Jurkat, Clone E6-1 (cell line): ENCODE results near the gene AKR1B15. TPM values are rescaled to one million over a fixed set of nuclear protein-coding genes. Genes with fewer than 3 reads are reported as not detected.
"Not testable (repeated sequence)": the region's sequence is repeated elsewhere in the genome, so short reads cannot be mapped to it uniquely, and the experiment has no call there.

Experiments used
- DNase-seq: peaks from one replicate; pipeline ENCODE4 v3.0.0-alpha.2; 2011; ENCODE audit warnings: low read depth, low spot score
- H3K4me3 ChIP-seq: 2 replicates; pipeline ENCODE4 v1.5.1; 2011; ENCODE audit warnings: mild to moderate bottlenecking, low read length, control low read depth, moderate library complexity
- polyA plus RNA-seq: library from polyadenylated mRNA; unstranded; fragments of >200 nt; gene quantifications from one replicate; pipeline ENCODE4 v1.2.1, GENCODE V29; 2012; ENCODE audit warnings: missing spikeins; ENCODE audit not compliant: insufficient read length, insufficient read depth

AKR1B15 gene
- not detected for polyA plus RNA-seq

DNA sequence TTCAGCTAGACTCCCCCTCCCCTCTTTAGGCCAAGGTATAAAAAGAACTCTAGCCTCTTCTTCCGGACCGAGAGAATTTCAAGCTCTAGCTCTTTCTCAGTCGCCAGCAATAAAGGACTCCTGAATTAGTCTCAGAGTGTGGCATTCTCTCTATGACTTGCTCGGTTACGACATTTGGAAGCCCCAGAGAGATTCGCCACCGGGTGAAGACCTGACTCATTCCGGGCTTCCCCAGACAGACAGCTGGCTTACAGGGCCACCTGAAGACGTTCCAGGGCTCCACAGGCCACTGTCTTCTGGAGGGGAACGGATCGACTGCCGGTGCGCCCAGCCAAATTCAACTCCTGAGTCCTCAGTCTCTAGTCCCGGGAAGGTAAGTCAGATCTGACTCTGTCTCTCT lies at the start of gene AKR1B15:
Gene AKR1B15 (plus strand): TSS at position 234 of the 400 bp plus-strand sequence. CDS start 15,510 bp downstream, outside the sequence.
- H3K4me3 ChIP-seq, result no peak within 1 kb of the TSS
- DNase-seq, result no peak

- no peak overlapping the region for H3K4me3 ChIP-seq
Measured at GRCh38 chr7:134500406-134500805, 48.5 kb upstream of the AKR1B15 start.

DNA sequence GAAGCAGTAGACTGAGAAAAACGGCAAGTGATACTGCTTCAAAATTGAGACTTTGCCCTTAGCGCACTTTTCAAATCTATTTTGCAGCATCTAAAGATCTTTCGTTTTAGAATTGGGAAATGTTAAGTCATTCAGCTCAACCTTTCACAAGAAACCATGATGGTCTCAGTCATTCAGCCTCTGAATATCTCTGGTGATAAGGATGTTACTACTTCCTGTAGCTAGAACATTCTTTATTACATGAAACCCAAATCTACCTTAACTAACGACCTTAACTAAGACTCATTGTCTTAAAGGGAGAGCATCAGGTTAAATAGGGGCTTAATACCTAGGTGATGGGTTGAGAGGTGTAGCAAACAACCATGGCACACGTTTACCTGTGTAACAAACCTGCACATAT lies 47.9 kb upstream of the AKR1B15 start:
- no peak overlapping the region for H3K4me3 ChIP-seq
- no peak for DNase-seq

More at GRCh38 chr7:134500406-134500805, 48.5 kb upstream of the AKR1B15 start:
- DNase-seq, result no peak

DNA sequence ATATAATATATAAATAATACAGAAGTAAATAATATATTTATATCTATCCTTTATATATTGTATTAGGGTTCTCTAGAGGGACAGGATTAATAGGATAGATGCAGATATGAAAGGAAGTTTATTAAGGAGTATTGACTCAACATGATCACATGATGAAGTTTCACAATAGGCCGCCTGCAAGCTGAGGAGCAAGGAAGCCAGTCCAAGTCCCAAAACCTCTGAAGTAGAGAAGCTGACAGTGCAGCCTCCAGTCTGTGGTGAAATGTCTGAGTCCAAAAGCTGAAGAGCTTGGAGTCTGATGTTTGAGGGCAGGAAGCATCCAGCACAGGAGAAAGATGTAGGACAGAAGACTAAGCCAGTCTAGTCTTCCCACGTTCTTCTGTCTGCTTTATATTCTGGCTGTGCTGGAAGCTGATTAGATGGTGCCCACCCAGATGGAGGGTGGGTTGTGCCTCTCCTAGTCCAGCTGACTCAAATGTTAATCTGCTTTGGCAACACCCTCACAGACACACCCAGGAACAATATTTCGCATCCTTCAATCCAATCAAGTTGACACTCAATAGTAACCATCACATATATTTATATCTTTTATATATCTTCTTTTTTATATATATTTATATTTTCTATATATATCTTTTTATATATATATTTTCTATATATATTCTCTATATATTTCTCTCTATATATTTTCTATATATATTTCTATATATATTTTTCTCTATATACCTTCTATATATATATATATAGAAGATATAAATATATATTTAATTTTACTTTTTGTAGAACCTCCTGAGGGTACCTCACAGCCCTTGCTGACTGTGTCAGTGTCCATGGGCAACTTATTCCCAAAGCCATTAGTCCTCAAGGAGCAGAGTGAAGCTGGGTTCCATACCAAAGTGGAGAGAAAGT lies 46.2 kb upstream of the AKR1B15 start:
- DNase-seq, result no peak
- H3K4me3 ChIP-seq, result no peak overlapping the region

DNA sequence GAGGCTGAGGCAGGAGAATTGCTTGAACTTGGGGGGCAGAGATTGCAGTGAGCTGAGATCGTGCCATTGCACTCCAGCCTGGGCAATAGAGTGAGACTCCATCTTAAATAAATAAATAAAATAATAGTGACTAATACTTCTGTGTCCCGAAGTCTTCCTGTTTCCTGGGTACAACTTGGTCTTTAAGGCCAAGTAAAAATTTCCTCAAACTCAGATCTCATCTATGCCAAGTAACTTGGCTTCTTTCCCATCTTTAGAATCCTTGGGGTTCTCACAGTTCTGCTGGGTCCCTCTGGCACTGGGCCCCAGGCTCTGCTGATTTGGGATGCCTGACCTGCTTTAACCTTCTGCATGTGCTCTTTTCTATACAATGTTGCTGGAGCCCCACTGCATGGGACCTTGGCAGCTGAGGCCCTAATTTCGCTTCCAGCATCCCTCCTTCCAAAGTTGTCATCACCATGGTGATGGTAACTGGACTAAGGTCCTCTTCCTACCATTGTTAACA lies 44.2 kb upstream of the AKR1B15 start:
- no peak overlapping the region for H3K4me3 ChIP-seq
- no peak for DNase-seq

DNA sequence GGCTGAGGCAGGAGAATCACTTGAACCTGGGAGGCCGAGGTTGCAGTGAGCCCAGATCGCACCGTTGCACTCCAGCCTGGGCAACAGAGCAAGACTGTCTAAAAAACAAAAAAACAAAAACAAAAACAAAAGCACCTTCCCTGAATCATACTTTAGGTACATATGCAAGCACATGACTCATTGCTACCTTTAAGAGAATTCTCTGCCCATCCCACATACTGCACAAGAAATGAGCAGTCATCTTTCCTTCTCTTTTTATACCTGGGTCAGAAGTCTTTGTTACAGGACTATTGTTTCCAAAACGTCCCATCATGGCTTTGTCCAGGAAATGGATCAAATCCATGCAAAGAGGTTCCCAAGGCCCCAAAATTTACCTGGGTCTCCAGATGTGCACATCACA lies 43.1 kb upstream of the AKR1B15 start:
- no peak overlapping the region for H3K4me3 ChIP-seq
- DNase-seq, result no peak

DNA sequence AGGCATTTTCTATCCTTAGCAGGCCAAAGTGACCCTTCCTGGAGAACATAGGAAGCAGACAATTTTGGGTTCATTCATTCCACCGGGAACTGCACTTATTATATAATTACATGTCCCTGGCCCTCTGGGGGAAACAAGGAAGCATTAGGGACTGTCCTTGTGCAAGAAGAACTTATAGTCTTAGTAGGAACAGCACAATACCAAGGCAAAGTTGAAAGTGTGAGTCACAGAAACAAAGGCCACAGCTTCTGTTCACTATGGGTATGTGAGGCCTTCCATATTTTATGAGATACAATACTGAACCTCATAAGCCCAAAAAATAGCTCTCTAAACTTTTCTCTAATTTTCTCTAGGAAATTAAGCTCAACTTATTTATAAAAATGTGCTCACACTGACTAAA lies 39.9 kb upstream of the AKR1B15 start:
- no peak overlapping the region for H3K4me3 ChIP-seq
- no peak for DNase-seq

DNA sequence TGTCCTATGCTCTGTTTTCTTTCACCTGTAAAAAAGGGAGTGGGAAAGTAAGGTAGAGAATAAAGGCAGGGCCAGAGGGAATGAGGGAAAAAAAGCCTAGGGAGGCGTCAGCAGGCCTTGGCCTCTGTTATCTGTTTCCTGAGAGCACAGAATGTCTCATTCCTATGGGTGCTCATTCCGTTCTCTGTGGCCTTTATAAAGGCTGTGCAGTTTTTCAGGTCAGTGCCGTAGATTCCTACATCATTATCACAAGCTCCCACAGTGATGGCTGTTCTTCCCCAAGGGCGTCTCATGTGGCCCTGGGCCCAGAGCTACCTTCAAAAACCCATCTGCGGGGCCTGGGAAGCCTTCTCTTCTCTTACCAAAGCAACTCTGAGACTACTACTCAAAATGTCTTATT lies 38.3 kb upstream of the AKR1B15 start:
- H3K4me3 ChIP-seq, result no peak overlapping the region
- DNase-seq, result no peak

- no peak overlapping the region for H3K4me3 ChIP-seq
- no peak for DNase-seq
Measured at GRCh38 chr7:134512271-134512670, 36.6 kb upstream of the AKR1B15 start.

DNA sequence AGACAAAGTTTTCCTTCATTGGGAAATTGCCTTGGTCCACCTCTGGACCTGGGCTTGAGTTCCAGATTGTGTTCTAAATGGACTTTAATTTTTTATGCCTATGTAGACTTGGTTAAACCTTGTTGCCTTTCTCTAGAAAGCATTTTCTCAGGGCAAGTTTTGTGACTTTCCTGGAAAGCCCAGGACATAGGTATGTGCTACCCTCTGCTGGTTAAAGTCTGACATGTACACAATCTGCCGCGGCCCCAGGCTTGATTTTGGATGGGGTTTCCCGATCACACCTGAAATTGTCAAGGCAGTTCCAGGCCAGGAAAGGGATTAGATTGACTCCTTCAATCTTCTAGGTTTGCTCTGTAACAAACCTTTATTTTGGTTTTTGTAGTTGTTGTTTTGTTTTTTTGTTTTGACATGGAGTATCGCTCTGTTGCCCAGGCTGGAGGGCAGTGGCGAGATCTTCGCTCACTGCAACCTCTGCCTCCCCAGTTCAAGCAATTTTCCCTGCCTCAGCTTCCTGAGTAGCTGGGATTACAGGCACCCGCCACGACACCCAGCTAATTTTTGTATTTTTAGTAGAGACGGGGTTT lies 35.6 kb upstream of the AKR1B15 start:
- peak; percentile 12 for DNase-seq
- H3K4me3 ChIP-seq, result no peak overlapping the region

DNA sequence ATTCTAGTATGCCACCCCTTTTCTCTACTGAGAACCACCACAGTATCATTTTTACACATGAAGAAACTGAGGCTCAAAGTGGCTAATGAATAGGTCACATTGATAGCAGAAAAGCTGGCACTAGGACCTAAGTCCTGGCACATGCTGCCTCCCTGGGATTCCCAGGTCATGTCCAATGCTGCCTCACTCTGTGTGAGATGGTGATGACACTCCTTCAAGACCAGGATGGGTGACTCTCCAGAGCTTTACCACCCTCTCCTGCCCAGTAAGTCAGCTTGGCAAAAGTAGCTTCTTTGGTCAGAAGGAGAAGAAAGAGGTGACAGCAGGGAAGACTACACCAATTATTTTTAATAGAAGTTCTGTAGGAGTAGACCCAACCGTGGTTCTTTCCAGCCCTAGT lies 34.8 kb upstream of the AKR1B15 start:
- no peak for DNase-seq
- no peak overlapping the region for H3K4me3 ChIP-seq

GRCh38 chr7:134514663-134515062 lies 34.2 kb upstream of the AKR1B15 start:
- DNase-seq, result peak; percentile 64
- H3K4me3 ChIP-seq, result no peak overlapping the region

DNA sequence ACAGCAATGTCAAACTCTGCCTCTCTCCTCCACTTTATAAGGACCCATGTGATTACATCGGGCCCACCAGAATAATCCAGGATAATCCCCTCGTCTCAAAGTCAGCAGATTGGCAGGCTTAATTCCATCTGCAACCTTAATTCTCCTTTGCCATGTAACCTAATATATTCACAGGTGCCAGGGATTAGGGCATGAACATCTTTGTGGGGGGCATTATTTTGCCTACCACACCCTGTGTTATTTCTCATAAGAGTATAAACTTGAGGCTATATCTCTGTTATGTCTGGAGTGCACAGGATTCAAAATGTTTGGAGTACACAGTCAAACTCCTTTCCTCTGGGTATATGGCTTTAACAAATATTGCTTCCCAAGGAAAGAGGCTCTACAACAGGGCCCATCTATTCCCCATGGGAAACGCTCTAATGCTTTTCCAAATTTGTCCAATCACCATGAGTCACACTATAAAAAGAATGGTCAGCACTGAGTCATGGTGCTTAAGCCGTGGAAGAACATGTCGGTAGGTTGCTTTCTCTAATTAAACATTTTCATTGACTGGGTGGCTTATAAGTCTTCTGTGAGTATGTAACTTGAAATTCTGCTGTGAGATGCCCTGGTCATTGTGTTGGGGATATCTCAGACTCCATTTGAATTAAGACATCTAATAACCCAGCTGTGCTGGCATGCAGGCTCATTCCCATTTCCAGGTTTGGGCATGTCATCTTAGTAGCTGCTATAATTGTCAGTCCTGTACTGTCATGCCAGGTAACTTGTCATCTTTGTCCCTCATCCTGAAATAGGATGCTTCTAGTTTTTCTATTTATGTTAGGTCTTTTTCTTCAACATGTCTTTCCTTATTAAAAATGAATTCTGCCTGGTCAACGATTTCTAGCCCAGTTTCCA lies 33.1 kb upstream of the AKR1B15 start:
- H3K4me3 ChIP-seq, result no peak overlapping the region
- DNase-seq, result no peak

DNA sequence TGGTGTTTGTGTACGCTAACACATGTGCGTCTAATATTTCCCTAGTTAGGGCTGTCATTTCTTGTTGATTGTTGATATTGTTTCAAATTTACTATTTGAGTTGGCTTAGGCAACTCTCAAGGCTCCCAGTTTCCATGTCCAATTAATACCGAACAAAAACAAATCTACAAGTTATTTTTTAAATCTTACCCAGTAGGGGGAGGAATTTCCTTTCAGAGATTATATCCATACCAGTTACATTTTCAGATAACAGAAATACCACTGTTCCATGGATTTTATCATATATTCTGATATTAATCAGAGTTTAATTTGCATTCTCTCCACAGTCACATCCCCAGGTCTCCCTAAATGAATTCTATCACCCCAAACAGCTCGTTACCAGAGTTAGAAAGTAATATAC lies 28.8 kb upstream of the AKR1B15 start:
- no peak overlapping the region for H3K4me3 ChIP-seq
- DNase-seq, result no peak

DNA sequence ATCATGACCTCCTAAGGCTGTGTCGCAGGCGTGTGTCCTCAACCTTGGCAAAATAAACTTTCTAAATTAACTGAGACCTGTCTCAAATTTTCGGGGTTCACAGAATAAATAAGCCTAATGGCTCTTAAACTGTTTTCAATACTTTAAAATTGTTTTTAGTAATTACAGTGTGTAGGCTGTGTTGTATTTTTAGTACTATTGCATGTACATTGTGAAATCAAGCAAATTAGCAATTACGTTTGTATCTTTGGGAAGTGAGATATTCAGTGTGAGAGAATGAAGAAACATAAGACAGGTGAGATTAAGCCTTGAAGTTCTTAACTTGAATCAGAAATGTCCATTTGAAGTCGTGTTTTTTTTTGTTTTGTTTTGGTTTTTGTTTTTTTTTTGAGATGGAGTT lies 26.3 kb upstream of the AKR1B15 start:
- H3K4me3 ChIP-seq, result no peak overlapping the region

DNA sequence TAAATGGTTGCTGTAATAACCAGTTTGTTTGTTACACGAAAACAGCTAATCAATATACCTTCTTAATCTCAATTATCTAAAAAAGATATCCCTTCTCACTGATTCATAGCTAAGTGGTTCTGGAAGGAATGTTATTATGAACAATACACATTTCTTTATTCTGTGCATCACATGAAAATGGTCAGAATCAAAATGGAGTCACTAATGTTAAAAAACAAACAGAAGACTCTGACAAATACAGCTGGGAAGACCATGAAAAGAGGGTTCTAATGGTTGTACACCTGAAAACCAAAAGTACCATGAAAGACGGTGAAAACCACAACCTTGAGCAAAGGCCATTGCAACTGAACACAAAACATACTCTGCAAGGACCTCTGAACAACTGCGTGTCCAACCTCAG lies 23.5 kb upstream of the AKR1B15 start:
- H3K4me3 ChIP-seq, DNase-seq: not testable (repeated sequence)

More for the DNA sequence above, 26.3 kb upstream of the AKR1B15 start:
- DNase-seq, result no peak

DNA sequence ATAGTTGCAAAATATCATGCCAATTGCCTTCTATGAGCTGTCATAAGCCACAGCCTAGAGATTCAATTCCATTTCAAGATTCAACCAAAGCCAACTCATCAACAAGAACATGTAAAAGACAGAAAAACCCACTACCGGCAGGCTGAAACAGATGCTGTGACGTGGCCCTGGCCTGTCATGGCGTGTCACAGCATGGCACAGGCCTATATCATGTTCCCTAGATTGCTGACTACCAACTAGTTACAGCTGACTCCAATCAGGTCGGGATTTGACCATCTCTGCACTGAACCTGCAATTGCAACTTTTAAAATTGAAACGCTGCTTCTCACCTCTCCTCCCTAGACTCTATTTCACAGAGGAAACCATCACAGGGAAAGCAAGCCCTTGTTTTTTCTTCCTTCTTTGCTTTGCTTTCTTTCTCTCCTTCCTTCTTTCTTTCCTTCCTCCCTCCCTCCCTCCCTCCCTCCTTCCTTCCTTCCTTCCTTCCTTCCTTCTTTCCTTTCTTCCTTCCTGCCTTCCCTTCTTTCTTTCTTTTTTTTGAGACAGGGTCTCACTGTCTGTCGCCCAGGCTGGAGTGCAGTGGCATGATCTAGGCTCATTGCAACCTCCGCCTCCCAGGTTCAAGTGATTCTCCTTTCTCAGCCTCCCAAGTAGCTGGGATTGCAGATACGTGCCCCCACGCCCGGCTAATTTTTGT lies 22.2 kb upstream of the AKR1B15 start:
- H3K4me3 ChIP-seq, DNase-seq: not testable (repeated sequence)

DNA sequence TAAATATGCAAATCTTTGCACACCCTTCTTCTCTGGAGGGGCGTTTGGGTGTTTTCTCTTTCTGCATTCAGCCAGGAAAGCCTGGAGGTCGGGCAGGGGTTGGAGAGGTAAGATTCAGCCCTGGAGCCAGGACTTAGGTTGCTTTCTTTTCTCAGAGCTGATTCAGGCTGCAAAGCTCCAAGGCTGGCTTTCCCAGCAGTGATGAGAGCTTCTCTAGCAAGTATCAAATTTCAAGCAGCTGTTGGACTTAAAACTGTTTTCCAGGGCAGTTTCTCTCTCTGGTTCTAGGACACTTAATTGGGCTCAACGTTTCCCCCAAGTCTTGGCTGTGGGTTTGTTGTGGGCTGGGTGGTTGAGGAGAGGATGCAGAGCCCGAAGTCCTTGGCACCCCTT lies 20.9 kb upstream of the AKR1B15 start:
- no peak overlapping the region for H3K4me3 ChIP-seq
- DNase-seq, result no peak

DNA sequence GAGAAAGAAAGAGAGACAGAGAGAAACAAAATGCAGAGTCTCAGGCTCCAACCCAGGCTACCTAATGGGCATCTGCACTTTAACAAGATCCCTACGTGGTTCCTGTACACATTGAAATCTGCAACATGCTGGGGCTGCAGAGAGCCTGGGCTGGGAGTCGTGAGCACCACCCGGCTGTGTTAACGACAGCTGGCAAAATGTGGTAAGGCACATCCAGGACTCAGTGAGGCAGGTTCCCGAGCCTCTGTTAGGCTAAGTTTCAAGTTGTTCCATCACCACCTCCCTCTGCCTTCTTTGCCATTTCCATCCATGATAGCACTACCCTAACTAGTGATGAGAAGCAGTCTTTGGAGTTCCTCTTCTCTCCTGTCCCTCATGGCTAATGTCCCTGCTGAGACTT lies 20.2 kb upstream of the AKR1B15 start:
- DNase-seq, result no peak
- no peak overlapping the region for H3K4me3 ChIP-seq
